ENCODE measurements around the gene SOX3. TPM values are rescaled to one million over a fixed set of nuclear protein-coding genes. Genes with fewer than 3 reads are reported as not detected.

Gene SOX3
- total and polyA plus RNA-seq, 9 of the 15 experiments (the other 6 are each of a cell fraction or from before 2014, with no cell fraction given): not detected

- CTCF ChIA-PET (ENCODE audit: low intra/inter-chr PET ratio): no interaction called here
- Histone ChIP-seq H4K20me1 (replicated peaks; ENCODE audit: control insufficient read depth, insufficient read depth, low read length) (no peaks in the 10 kb centered on the region), H3K27ac (ENCODE audit: extremely low read depth, low read depth, low read length) (no peak overlapping the region), H3K4me3 (no peak overlapping the region), H3K36me3 (ENCODE audit: control insufficient read depth, insufficient read depth, low read length) (no peaks in the 10 kb centered on the region), H3K4me1 (replicated peaks in 1 of 2; ENCODE audit: control insufficient read depth in 2 of 2, insufficient read depth in 2 of 2, low read length in 2 of 2) (no peaks in the 10 kb centered on the region), H3K9ac (ENCODE audit: insufficient read depth in 1 of 2, low read depth in 2 of 2, low read length in 2 of 2) (no peak overlapping the region), H3K79me2 (ENCODE audit: control insufficient read depth, insufficient read depth, low read length) (no peaks in the 10 kb centered on the region), H3K9me1 (ENCODE audit: control insufficient read depth, insufficient read depth, low read length) (no peaks in the 10 kb centered on the region), H3K4me2 (ENCODE audit: insufficient read depth, low read length) (no peak overlapping the region), H3K9me3 (replicated peaks; ENCODE audit: control insufficient read depth, insufficient read depth, low read depth, low read length) (no peaks in the 10 kb centered on the region), H3K27me3 (ENCODE audit: control insufficient read depth in 2 of 2, insufficient read depth in 2 of 2, low read length in 2 of 2) (no peaks in the 10 kb centered on the region), H2AFZ (ENCODE audit: low read depth, low read length) (no peak overlapping the region)
- DNase-seq (ENCODE audit: extremely low read depth in 1 of 4, low spot score in 3 of 4) (no peak), ATAC-seq (no peak), FAIRE-seq (no peak)
- BruUV-seq (replicated peaks): no TSS peak
- intact Hi-C loops (cut with micrococcal nuclease) (no loop called here), in situ Hi-C loops (cut with MboI) (loop anchor here (25.0 kb wide), 1 partner anchor 1380 kb away; no protein-coding TSS in a partner anchor)
- 0% methylated on average over 3 of the region's 4 CpGs for WGBS (ENCODE audit: insufficient coverage, low coverage, missing lambda C conversion rate)
- POLR2A ChIA-PET: interaction anchor here (0.6 kb wide), 1 partner anchor 876 kb away, joined by 3 read pairs; no protein-coding TSS in a partner anchor
- TF ChIP-seq CEBPG (CRISPR knock-in tag; IDR thresholded peaks at IDR 0.05) (no peak), CEBPG (tag; conservative IDR thresholded peaks at IDR 0.05 in 1 of 2, IDR thresholded peaks at IDR 0.05 in 1 of 2) (peak in 1 of 2 experiments; percentile 30; a peak in 1 of 4 replicates), TARDBP (IDR thresholded peaks at IDR 0.05) (no peak), PCBP1 (IDR thresholded peaks at IDR 0.05; ENCODE audit: low read depth, low read length, poor library complexity, severe bottlenecking) (no peak), CEBPB (tag; IDR thresholded peaks at IDR 0.05) (0 out of 2 replicates have a peak, but pooled peaks have one; percentile 15), TBP (optimal IDR thresholded peaks at IDR 0.05; ENCODE audit: low read depth, low read length) (no peak), ZBTB49 (CRISPR knock-in tag; IDR thresholded peaks at IDR 0.05; ENCODE audit: borderline replicate concordance) (no peak), BACH1 (tag; IDR thresholded peaks at IDR 0.05) (no peak), ZNF407 (IDR thresholded peaks at IDR 0.05; ENCODE audit: low read depth) (no peak), ZFPM2 (CRISPR knock-in tag; IDR thresholded peaks at IDR 0.05) (no peak), NEUROD1 (IDR thresholded peaks at IDR 0.05; ENCODE audit: borderline replicate concordance, low read depth, low read length, partially characterized antibody) (no peak)
These were observed 12.5 kb downstream of the SOX3 start for GRCh38 chrX:140492066-140492994.
